GM21381 (cell line): ENCODE results near the gene CEBPE.
A peak's percentile ranks its signal among the peaks of the same experiment; 100 is the strongest.

ENCODE experiments used
- ATAC-seq: cut with Tn5 transposase; IDR thresholded peaks from one replicate; pipeline ENCODE4 v1.9.1; 2021; ENCODE audit warnings: mild to moderate bottlenecking, moderate library complexity; ENCODE audit not compliant: unreplicated experiment

CEBPE gene

DNA sequence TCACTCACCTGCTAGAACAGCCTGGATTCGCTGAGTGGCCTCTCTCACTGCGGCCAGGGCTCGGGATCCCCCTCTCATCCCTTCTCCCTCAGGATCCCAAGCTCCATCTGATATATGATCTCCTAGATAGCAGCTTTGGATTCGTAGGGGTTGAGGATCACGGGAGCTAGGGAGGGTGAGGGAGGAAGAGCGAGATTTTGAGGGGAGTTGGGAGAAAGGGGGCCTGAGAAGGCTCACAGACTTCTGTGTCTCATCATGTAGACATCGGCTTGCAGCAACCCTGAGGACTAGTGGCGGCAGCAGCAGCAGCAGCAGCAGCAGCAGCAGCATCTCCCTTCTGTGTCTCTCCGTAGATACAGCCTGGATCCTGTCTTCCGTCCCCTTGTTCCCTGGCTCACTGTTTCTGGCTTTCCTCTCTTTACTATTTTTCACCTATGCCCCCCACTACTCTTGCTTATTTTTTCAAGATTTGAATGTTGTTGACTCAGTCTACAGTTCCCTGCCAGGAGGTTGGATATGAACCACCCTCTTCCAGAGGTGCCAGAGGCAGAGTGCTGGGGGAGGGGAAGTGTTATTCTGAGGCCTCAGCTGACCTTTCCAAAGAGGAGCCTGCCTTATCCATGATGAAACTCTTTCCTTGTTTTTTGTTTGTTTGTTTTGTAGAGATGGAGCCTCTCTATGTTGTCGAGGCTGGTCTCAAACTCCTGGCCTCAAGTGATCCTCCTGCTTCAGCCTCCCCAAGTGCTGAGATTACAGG lies 14.3 kb downstream of the CEBPE start, which contains the start of gene CIROP:
Gene CIROP (minus strand): TSS at position 399 of the 757 bp plus-strand sequence. CDS start 69 bp downstream, at position 330.
- ATAC-seq, result no peak

DNA sequence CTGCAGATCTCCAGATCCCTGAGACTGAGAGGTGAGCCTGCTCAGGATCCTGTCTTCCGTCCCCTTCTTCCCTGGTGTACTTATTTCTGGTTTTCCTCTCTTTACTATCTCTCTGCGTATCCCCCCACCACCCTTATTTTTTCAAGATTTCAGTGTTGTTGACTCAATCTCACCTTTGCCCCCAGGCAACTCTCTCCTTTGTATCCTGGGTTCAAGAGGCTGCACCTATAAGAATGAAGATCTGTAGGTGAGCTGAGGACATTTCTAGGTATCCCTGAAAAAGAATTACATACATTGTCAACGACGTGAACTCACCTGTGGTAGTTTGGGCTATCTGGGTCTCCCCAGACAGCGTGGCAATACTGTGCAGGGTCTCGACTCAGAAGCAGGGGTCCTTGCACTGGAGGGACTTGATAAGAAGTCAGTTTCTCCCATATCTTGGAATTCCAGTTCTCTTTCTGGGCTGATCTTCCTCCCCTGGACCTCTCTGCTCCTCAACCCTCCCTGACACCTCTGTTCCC lies 14.9 kb downstream of the CEBPE start:
- no peak for ATAC-seq

DNA sequence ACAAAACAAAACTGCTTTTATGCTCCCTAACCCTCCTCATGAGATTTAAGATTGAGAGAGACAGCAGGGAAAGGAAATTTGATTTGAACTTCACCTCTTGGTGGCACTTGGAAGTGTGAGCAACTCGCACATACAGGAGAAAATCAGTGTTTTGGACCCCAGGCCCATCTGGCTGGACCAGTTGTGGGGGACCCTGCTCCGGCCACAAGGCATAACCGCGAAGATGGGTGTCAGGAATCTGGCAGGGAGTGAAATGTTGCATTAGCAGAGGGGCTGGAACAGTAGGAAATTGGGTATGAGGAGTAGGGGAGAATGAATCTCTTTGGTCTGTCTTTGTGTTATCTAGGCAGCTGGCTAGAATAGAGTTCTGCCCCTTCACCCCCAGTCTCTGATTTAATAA lies 15.5 kb downstream of the CEBPE start:
- no peak for ATAC-seq

DNA sequence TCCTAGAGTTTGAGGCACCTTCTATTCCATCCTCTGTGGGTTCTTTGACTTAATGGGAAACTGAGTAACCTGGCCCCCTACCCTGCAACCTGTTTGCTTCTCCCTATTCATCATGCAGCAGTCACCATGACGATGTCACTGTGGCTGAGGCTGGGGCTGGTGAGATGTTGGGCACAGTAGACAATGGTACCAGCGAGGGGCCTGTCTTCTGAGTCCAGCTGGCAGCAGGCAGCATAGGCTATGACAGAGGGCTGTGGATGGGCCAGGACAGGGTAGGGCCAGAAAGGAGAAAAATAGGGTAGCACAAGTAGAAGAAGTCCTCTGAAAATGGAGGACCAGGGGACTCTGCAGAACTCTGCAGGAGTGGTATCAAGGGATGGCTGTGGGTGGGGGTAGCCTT lies 16.3 kb downstream of the CEBPE start:
- no peak for ATAC-seq

DNA sequence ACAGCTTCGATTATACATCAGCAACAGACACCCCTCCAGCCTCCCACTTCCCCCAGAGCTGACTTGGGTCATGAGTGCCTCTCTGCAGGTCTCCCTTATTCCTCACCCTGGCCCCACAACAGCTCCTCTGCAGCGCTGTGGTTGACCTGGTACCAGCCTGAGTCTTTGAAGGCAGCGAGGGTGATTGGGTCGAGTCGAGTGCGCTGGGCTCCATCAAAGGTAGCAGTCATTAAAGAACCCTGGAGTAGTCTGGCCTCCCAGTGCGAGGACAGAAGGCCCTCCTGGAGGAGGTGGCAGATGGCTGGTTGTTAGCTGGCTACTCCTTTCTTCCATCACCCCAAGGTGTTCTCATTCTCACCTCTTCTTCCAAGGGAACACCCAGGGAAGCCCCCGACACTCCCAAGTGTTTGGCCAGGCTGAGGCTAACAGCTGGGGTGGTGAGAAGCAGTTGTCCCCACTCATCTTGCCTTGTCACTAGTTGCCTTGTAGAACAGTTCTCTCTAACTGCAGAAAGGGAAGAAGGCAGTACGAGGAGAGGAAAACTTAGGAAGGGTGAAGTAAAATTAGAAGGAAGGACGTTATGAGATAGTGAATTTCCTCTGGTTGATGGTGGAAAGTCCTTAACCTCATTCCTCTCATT lies 16.9 kb downstream of the CEBPE start:
- ATAC-seq, result no peak

DNA sequence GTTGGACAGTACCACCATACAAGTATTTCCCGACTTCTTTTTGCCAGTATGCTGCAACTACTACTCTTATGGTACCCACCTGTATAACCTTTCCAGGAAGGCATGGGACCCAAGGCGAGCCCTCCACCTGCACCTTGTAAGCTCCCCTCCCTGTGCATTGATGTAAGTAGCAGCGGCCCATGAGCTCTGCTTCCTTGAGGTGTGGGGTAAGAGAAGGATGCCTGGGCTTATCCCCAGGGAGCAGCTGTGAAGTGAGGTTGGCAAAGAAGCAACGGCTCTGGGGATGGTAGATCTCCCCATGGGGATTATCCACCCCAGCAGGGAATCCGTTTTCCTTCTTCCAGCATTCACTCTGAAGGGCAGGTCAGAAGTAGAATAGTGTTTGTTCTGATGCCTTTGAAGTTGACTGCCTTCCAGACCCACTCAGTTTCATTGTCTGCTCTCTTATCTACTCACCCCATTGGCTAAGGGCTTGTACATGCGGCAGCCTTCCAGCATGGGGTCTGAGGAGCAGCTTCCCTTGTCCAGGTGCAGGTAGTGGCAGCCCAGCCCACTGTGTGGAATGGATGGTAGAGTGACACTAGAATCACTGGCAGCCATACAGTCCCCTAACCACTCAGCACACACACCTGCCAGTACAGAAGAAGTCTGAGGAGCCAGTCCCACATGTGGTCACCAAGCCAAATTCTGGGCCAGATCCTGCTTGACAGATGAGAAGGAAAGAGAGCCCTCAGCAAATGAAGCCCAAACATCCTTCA lies 17.7 kb downstream of the CEBPE start:
- no peak for ATAC-seq

DNA sequence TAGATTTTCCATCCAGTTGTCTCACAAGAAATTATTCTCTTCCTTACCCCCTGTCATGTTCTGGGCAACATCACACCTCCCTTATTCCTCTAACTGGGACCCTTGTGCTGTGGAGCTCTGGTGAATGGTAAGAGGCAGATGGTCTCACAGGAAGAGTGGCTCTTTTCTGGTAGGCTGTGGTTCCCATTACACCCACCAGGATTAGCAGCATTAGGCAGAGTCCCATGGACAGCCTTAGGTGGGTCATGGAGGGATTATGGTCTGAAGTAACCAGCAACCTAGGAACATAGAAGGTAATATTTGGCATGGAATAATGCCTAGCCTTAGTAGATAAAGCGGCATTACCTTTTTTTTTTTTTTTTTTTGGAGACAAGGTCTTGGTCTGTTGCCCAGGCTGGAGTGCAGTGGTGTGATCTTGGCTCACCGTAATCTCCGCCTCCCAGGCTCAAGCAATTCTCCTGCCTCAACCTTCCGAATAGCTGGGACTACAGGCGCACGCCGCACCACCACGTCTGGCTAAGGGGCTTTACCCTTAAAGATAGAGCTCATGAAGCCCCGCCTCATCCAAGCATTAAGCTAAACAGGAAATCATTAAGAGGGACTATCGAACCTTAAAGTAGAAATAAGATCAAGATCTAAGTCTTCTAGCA lies 19.7 kb downstream of the CEBPE start:
- ATAC-seq, result no peak

DNA sequence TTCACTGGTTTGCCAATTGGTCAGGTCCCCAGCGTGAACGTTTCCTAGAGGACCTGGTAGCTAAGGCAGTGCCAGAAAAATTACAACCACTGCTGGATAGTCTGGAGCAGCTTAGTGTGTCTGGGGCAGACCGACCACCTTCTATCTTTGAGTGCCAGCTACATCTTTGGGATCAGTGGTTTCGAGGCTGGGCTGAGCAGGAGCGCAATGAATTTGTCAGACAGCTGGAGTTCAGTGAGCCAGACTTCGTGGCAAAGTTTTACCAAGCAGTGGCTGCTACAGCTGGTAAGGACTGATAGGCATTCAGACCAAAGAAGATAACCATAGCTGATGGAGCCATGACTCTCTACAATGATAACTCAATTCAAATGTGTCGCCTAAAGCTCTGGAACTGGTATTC lies 21.3 kb downstream of the CEBPE start:
- ATAC-seq, result no peak

DNA sequence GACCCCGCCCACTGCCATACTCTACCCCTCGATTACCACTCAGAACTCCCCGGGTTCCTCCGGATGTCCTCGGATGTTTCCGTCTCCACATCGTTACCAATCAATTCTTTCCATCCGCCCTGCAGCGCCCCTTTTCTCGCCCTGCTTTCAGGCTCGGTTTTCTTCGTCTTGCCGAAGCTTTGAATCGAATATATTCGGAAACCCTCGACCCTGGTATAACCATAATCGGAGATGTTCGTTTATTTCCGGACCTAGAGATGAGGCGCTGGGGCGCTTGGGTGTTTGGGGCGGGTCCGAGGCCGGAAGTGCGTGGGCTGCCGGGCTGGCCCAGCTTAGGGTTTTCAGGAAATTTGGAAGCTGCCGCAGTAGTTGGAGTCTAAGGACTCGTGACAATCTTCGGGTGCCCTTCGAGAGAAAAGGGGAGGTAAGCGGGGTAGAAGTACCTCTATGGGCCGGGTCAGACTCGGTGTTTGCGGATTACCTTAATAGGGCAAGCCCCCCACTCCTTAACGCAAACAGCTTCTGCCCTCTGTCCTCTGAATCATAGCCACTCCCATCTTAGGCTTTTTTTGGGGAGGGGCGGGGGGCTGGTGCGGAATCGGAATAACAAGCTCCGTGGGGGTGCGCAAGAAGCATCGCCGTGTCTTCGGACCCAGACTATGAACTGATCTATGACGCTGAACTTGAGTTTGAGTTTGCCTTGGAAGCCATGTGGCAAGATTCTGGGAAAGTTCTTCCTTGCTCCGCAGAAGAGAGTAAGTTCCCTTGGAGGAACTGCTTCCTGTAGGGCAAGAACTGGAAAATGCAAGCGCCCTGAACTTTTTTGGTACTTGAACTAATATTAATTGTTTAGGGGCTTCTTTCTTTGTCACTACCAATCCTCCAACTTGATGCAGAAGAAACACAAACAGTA lies 23.6 kb downstream of the CEBPE start, which contains the start of gene C14orf119:
Gene C14orf119 (plus strand): TSS at position 310 of the 913 bp plus-strand sequence. CDS start 2,154 bp downstream, outside the sequence.
- ATAC-seq, result peak; percentile 90

DNA sequence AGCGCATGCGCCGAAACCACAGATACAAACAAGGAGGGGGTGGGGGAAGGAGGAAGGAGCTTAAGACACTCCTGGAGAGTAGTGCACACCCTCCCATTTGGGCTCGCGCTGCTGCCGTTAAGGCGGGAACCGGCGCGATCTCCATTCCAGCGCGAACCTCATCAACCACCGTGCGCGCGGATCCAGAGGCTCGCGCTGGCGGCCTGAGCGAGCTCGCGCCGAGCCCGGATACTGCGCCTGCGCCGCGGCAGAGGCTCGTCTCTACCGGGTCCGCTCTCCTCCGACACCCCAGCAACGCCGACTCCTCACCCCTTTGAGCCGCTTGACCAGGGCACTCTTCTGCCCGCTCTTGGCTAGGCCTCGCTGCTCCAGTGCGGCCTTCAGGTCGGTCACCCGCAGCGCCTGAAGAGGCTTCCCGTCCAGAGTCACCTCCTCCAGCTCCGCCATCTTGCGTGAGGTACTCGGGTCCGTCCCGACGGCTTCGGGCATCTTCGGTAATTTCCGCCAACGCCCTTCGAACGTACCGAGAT lies 24.3 kb downstream of the CEBPE start, which contains the start of gene ACIN1:
Gene ACIN1 (minus strand): TSS at position 471 of the 530 bp plus-strand sequence. CDS start 24 bp downstream, at position 447.
- ATAC-seq, result peak; percentile 35

DNA sequence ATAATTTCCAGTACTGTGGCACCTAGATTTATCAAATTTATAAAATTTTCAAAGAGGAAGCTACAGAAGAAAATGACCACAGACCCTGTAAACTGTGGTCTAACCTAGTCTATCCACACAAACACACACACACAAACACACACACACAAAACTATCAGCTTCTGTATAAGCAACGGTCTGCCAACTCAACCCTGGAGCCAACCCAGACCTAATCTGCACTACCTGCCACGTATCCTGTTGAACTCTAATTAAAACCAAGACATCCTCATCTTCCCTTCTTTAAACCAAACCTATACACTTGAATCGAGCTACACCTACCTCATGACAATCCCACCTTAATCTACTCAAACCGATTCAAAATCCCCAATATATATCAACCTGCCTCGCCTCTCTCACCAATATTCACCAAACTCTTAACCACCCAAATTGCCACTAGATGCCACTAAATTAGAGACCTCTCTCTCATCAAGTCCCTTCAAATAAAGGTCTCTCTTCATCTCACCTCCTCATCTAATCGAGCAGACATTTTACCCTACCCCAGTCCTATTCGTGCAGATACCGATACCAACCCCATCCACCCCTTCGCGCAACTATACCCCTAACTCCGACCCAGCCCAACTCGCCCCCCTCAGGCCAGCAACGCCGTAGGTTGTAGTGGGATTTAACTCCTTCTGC lies 24.9 kb downstream of the CEBPE start:
- no peak for ATAC-seq

DNA sequence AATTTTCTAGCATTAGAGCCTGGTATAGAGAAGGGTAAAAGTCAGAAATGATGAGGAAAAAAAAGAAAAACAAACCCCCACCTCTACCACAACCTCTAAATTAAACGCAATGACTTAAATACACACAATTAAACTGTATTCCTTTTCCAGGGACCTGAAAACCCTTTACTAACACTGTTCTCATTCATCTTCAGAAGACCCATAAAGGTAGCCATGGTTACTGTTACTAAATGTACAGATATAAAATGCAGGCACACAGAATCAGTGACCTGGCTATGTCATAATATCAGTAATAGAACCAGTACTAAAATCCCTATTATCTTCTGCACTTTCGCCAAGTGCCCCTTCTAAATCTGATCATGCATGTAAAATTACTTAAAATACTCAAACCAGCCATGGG lies 25.5 kb downstream of the CEBPE start:
- ATAC-seq, result no peak

DNA sequence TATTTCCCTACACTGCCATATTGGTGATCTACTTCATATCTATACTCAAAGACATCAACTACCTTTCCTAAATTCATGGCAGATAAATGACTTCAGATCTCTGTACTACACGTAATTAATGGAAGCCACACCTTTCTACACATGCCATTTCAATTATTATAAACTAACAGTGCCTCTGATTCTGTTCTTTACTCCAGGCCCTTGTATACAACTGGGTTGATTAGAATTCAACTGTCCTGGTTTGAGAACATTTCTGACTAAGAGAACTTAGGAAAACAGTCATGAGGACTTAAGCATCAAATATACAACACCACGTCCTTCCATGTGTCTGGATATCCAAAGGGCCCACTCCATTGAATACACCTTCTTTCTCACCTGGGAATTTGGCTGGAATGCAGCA lies 26.0 kb downstream of the CEBPE start:
- ATAC-seq, result no peak

DNA sequence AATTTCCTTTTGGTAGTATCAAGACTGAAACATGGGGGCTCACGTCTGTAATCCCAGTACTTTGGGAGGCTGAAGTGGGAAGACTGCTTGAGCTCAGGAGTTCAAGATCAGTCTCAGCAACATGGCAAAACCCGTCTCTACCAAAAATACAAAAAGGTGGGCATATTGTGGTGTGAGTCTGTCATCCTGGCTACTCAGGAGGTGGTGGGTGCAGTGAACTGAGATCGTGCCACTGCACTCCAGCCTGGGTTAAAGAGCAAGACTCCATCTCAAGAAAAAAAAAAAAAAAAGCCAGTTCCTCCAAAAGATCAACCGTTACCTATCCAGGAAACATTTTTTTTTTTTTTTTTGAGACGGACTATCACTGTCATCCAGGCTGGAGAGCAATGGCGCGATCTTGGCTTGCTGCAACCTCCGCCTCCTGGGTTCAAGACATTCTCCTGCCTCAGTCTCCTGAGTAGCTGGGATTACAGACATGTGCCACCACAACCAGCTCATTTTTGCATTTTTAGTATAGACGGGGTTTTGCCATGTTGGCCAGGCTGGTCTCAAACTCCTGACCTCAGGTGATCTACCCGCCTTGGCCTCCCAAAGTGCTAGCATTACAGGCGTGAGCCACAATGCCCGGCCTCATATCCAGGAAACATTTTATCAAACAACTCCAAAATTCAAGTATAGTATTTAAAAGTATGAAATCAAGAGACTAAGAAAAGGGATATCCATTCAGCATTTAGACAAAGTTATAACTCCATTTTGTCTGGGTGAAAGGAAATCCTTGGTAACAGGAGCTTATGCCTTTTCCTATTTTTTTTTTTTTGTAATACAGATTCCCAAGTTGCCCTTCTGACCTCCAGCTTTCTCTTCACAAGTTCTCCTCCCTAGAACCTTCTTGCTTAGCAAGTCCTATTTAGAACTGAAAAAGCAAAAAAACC lies 27.5 kb downstream of the CEBPE start:
- no peak for ATAC-seq

DNA sequence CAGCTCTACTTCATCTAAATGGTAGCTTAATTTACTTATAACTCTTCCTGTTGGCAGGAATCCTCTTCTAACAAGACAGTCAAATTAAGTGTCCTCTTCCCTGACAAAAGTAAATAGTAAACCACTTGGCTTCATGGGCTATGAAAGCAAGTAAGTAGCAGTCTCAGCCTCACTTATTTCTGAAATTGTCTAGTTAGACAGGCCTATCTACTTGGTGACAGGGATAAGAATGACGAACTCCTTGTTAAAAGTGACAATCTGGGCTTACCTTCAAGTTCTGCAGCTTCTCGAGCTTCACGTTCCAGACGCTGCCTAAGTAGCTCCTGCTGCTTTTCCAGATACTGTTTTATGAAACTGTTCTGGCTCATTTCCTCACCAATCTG lies 28.8 kb downstream of the CEBPE start:
- ATAC-seq, result no peak

DNA sequence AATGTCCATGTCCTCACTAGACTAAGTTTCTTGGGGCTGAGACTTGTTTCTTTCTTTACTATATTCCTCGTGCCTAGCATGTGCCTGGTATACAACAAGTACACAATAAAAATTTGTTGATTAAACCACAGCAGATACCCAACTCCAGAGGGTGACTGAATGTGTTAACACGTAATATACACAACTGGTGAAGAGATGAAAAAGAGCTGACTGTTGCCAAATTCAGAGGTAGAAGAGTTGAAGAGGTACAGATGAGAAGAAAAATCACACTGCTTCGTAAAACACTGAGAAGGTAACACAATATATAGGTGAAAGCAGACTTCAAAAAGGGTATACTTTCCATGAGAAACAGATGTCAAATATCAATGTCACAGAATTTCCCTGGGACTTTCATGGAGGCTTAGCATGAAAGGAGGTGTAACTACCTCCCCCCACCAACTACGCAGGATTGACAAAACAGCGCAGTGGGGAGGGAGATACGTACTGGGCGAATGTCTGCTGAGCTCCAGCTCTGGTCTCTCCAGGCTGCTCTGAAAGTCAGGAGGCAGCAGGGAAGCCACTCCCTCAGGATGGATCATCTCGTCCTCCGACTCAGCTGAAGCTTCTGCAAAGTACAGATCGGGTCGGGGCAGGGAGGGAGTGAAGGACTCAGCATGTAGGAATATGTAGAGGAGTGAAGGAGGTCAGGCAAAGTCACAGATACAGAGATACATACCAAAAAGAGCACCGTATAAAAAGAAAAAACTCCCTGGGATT lies 29.4 kb downstream of the CEBPE start:
- ATAC-seq, result no peak

DNA sequence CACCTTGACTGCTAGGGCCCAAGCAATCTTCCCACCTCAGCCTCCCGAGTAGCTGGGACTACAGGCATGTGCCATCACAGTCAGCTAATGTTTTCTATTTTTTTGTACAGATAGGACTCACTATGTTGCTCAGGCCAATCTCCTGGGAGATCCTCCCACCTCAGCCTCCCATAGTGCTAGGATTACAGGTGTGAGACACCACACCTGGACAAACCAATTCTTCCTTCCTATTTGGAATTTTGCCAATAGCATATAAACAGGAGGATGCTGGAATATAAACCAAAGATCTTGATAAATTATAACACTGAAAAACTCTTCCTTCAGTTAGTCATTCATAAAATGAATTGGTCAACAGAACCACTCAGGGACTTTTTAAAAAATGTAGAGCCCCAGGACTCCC lies 32.5 kb downstream of the CEBPE start:
- ATAC-seq, result no peak
